Brain microvascular endothelial cell (primary cell): ENCODE data around the gene ATP6V1A.

Source experiments
- DNase-seq: peaks from one replicate; pipeline ENCODE4 v3.0.0-alpha.2; 2020
- H3K27ac ChIP-seq: fragments of 250-450 bp; sonication (Bioruptor Pico); 2 replicates; pipeline ENCODE4 v1.5.1; 2020; ENCODE audit warnings: mild to moderate bottlenecking, moderate library complexity
- H3K27me3 ChIP-seq: fragments of 250-450 bp; sonication (Bioruptor Pico); replicated peaks from 2 replicates; pipeline ENCODE4 v1.5.1; 2020; ENCODE audit warnings: mild to moderate bottlenecking
- H3K36me3 ChIP-seq: fragments of 250-450 bp; sonication (Bioruptor Pico); replicated peaks from 2 replicates; pipeline ENCODE4 v1.5.1; 2020; ENCODE audit warnings: mild to moderate bottlenecking
- H3K4me3 ChIP-seq: 2 replicates; pipeline ENCODE4 v1.5.1; 2011; ENCODE audit warnings: low read depth, mild to moderate bottlenecking, control low read depth, low read length, moderate library complexity
- in situ Hi-C: cut with HindIII; loops from 2 replicates; pipeline ENCODE4 v1.10.0; 2017; ENCODE audit warnings: low sequenced_read_pairs, low pct_ligation_motif_present
- TF ChIP-seq, protein P1 (sequence below): IDR thresholded peaks from 2 replicates; pipeline ENCODE4 v1.5.1; 2011; ENCODE audit warnings: low read depth, mild to moderate bottlenecking, moderate library complexity, low read length, control low read depth, inconsistent platforms; ENCODE audit errors: missing control alignments

Gene ATP6V1A

DNA sequence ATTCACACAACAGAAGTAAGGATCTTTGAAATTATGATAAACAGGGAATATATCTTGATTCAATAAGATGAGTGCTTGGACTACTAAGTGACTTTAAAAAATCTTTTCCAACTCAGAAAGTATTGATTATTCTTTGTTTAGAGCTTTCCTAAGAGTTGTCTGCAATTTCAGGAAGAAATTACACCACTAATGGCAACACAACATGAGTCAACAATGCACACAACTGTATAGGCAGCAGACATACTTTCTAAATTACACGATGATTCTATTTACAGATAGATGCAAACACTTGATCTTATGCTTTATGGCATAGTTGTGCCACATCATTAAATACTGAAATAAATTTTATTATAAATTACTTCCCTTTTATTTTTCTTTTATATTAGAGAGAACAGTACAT, 5.2 kb upstream of the ATP6V1A start:
- in situ Hi-C loops = no loop called here
- Histone ChIP-seq H3K27me3 (no peaks in the 10 kb centered on the region), H3K4me3 (no peak overlapping the region), H3K36me3 (no peaks in the 10 kb centered on the region), H3K27ac (no peak overlapping the region)
- no peak for DNase-seq
- TF ChIP-seq, protein P1, sequence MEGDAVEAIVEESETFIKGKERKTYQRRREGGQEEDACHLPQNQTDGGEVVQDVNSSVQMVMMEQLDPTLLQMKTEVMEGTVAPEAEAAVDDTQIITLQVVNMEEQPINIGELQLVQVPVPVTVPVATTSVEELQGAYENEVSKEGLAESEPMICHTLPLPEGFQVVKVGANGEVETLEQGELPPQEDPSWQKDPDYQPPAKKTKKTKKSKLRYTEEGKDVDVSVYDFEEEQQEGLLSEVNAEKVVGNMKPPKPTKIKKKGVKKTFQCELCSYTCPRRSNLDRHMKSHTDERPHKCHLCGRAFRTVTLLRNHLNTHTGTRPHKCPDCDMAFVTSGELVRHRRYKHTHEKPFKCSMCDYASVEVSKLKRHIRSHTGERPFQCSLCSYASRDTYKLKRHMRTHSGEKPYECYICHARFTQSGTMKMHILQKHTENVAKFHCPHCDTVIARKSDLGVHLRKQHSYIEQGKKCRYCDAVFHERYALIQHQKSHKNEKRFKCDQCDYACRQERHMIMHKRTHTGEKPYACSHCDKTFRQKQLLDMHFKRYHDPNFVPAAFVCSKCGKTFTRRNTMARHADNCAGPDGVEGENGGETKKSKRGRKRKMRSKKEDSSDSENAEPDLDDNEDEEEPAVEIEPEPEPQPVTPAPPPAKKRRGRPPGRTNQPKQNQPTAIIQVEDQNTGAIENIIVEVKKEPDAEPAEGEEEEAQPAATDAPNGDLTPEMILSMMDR = no peak

DNA sequence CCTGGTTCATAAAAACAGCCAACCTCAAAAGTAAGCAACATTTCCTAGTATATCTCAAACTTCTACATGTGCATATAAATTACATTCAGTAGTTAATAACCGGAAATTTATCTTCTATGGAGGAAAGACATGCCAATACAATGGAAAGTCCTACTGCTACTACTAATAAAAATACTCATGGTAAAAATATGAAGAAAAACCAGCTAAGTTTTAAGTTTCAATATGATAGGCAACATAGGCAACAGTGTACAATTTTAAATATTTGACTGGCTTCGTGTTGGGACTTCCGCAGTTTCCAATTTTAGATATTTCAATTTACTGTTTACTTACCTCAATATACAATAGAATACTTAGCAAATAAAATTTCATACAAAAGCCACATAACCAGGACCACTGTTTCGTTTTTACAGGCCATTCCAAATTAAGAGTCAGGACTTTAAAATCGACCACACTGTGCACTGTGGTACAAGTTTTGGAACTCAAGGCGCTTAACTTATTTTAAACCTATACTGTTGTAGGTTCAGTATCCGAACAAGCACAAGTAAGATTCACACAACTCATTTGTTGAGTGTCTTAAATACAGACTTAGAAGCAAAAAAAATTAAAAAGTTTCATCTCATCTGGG, 3.7 kb upstream of the ATP6V1A start:
- in situ Hi-C loops = no loop called here
- Histone ChIP-seq H3K27me3 (no peaks in the 10 kb centered on the region), H3K27ac (no peak overlapping the region), H3K36me3 (no peaks in the 10 kb centered on the region), H3K4me3 (no peak overlapping the region)
- TF ChIP-seq, protein P1 = no peak
- DNase-seq = no peak

DNA sequence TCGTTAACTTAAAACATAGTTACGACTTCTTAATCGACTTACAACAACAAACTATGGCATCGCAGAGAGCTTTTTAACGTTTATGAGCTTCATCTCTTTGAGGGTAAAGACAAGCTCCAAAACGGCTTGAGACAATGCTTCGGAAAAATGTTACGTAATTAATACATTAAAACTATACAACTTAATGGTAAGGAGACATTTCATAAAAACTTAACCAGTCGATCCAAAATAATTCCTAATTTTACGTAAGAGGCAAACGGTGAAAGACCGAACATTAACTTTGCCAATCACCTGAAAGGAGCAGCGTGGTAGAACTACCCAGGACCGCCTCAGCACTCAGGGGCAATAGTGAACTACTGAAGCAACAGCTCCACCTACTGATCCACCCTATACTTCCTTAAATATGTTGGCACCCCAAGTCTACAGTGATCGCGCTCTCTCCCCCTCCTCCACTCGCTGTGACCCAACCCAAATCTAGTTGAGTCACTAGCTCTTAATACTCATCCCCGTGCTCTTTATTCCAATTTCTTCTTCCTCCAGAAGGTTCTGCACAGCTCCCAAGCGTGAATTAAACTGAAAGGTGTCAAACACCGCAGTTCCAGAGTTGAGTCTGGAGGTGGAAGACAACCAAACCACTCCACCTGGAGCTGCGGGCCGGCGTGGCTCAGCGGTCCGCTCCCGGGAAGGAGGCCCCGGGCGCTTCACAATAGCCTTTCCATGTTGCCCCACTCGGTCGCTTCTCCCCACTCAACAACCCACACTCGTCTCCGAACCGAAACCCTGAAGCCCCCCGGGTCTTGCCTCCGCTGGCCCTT, 1.7 kb upstream of the ATP6V1A start:
- no peaks in the 10 kb centered on the region for H3K27me3 ChIP-seq
- in situ Hi-C loops = no loop called here
- TF ChIP-seq, protein P1 = peak; percentile 72

DNA sequence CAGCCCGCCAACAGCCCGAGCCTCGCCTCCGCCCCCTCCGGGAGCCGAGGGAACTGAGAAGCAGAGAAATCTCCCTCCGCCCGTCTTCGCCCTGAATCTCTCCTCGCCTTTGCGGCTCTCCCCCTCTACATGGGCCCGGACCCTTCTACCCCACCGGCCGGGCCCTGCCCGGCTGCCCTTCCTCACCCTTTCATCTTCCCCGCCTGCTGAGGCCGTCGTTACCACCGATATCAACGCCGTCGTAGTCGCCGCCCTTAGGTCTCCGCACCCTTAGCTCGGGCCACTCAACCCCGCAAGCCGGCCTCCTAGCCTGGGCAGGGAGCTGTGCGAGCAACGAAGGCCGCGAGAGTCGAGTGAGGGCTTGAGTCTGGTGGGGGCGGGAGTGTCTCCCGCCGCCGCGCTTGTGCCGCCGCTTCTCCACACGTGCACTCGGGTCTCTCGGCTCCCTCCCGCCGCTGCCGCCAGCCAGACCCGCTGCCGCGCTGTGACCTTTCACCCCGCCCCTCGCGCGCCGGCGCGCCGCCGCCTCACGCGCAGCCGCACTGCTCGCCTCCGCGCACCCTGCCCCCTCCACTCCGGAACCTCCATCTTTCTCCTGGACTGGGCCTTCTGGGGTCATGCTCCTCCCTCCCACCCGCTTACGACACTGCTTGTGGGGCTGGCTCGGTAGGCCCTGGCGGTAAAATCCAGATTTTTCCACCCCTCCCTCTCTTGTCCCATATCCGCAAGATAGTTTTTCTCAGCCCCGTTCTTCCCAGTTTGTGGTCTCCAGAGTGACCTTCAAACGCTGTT, 883 bp upstream of the ATP6V1A start, which contains the start of gene NAA50:
TSS of gene NAA50 (minus strand) at position 494 of the 792 bp plus-strand sequence. CDS start at position 194, 300 bp downstream.
- H3K27me3 ChIP-seq = no peaks in the 10 kb centered on the region
- H3K27ac ChIP-seq = peak within 1 kb of the TSS; percentile 97
- TF ChIP-seq, protein P1 = peak; percentile 68
- H3K4me3 ChIP-seq = peak within 1 kb of the TSS; percentile 94
- DNase-seq = peak; percentile 91
- no peaks in the 10 kb centered on the region for H3K36me3 ChIP-seq
- in situ Hi-C loops = no loop called here

More for the DNA sequence above, 1.7 kb upstream of the ATP6V1A start:
- Histone ChIP-seq H3K36me3 (no peaks in the 10 kb centered on the region), H3K4me3 (peak overlapping the region; percentile 94), H3K27ac (peak overlapping the region; percentile 97)
- DNase-seq = peak; percentile 86

DNA sequence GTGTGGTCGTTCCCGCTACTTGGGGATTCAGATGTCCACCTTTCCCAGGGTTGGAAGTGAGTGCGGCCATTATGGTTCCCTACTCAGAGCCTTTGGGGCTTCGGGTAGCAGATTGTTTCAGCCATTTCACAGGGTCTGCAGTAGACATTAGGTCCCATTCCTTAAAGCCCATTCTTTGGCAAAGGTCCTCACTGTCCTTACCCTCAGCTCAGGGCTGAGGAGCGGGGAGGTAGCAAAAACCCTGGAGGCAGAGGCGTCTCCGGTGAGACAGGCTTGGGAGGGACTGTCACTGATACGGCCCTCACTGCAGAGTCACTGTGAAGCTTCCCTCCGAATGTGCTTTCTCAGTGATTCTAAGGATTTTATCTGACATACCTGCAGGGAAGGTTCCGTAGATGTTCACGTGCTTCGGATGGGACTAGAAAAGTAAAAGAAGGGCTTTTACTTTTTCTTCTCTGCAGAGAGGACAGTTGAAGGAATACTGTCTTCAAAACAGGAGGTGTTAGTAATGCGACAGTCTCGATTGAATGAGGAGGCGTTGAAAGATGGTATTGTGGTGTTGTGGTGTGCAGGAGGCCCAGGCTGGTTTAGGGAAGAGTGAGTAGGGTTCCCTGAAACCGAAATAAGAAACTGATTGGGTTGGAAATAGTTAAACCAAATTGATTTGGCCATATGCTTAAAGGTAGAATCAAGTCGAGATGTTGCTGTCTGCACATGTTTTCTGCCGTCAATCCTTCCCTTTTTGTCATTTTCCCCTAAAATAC, 630 bp downstream of the ATP6V1A start:
- DNase-seq = no peak
- Histone ChIP-seq H3K27me3 (no peaks in the 10 kb centered on the region), H3K4me3 (peak overlapping the region; percentile 94), H3K36me3 (no peaks in the 10 kb centered on the region), H3K27ac (peak overlapping the region; percentile 97)
- in situ Hi-C loops = no loop called here
- TF ChIP-seq, protein P1 = no peak
